HUES6 (cell line): ENCODE results near the gene DEPDC5.

Experiments used
- H3K27ac ChIP-seq: 2 replicates; pipeline ENCODE4 v1.7.0; 2013; ENCODE audit warnings: low read depth, mild to moderate bottlenecking, low read length, inconsistent platforms
- H3K27me3 ChIP-seq: 2 replicates; pipeline ENCODE4 v1.6.1; 2013; ENCODE audit warnings: low read length; ENCODE audit not compliant: control insufficient read depth, insufficient read depth
- H3K36me3 ChIP-seq: 2 replicates; pipeline ENCODE4 v1.6.1; 2013; ENCODE audit warnings: low read length; ENCODE audit not compliant: control insufficient read depth, insufficient read depth
- H3K4me1 ChIP-seq: 2 replicates; pipeline ENCODE4 v1.6.1; 2013; ENCODE audit warnings: low read length; ENCODE audit not compliant: control insufficient read depth, insufficient read depth
- H3K4me3 ChIP-seq: 2 replicates; pipeline ENCODE4 v1.5.1; 2013; ENCODE audit warnings: low read depth, low read length
- H3K9ac ChIP-seq: one replicate; pipeline ENCODE4 v1.6.1; 2013; ENCODE audit warnings: mild to moderate bottlenecking, low read length
- H3K9me3 ChIP-seq: 2 replicates; pipeline ENCODE4 v1.6.1; 2013; ENCODE audit warnings: low read depth, low read length; ENCODE audit not compliant: control insufficient read depth, insufficient read depth

Gene DEPDC5

GRCh38 chr22:31816750-31817149, 62.9 kb downstream of the DEPDC5 start:
- Histone ChIP-seq H3K36me3 (peaks cover 70% of the 10 kb centered on the region), H3K27me3 (no peaks in the 10 kb centered on the region), H3K4me1 (no peaks in the 10 kb centered on the region), H3K9ac (no peak overlapping the region), H3K9me3 (no peaks in the 10 kb centered on the region), H3K27ac (no peak overlapping the region), H3K4me3 (no peak overlapping the region)

- Histone ChIP-seq H3K9ac (no peak overlapping the region), H3K27ac (no peak overlapping the region), H3K36me3 (peaks cover 84% of the 10 kb centered on the region), H3K27me3 (no peaks in the 10 kb centered on the region), H3K4me3 (no peak overlapping the region), H3K9me3 (no peaks in the 10 kb centered on the region), H3K4me1 (no peaks in the 10 kb centered on the region)
Observed at GRCh38 chr22:31818481-31819392, 64.9 kb downstream of the DEPDC5 start.

- Histone ChIP-seq H3K4me3 (no peak overlapping the region), H3K9me3 (no peaks in the 10 kb centered on the region), H3K36me3 (peaks cover 79% of the 10 kb centered on the region), H3K9ac (no peak overlapping the region), H3K27me3 (no peaks in the 10 kb centered on the region), H3K4me1 (no peaks in the 10 kb centered on the region), H3K27ac (no peak overlapping the region)
Observed at GRCh38 chr22:31820655-31821054, 66.8 kb downstream of the DEPDC5 start.

- Histone ChIP-seq H3K36me3 (peaks cover 82% of the 10 kb centered on the region), H3K27ac (no peak overlapping the region)
Observed at GRCh38 chr22:31821572-31821971, 67.8 kb downstream of the DEPDC5 start.

GRCh38 chr22:31822523-31822922, 68.7 kb downstream of the DEPDC5 start:
- no peak overlapping the region for H3K27ac ChIP-seq
- H3K4me1 ChIP-seq = no peaks in the 10 kb centered on the region
- H3K27me3 ChIP-seq = no peaks in the 10 kb centered on the region
- no peaks in the 10 kb centered on the region for H3K9me3 ChIP-seq
- H3K36me3 ChIP-seq = peaks cover 76% of the 10 kb centered on the region
- no peak overlapping the region for H3K9ac ChIP-seq
- no peak overlapping the region for H3K4me3 ChIP-seq

More at GRCh38 chr22:31821572-31821971, 67.8 kb downstream of the DEPDC5 start:
- Histone ChIP-seq H3K9ac (no peak overlapping the region), H3K9me3 (no peaks in the 10 kb centered on the region), H3K4me1 (no peaks in the 10 kb centered on the region), H3K27me3 (no peaks in the 10 kb centered on the region), H3K4me3 (no peak overlapping the region)

GRCh38 chr22:31825513-31825912, 71.7 kb downstream of the DEPDC5 start:
- H3K27me3 ChIP-seq = no peaks in the 10 kb centered on the region
- H3K27ac ChIP-seq = no peak overlapping the region
- H3K9me3 ChIP-seq = no peaks in the 10 kb centered on the region
- peaks cover 65% of the 10 kb centered on the region for H3K36me3 ChIP-seq
- H3K9ac ChIP-seq = no peak overlapping the region
- no peak overlapping the region for H3K4me3 ChIP-seq
- no peaks in the 10 kb centered on the region for H3K4me1 ChIP-seq

- no peaks in the 10 kb centered on the region for H3K9me3 ChIP-seq
- H3K36me3 ChIP-seq = peaks cover 56% of the 10 kb centered on the region
- H3K9ac ChIP-seq = no peak overlapping the region
- H3K27ac ChIP-seq = no peak overlapping the region
- H3K4me3 ChIP-seq = no peak overlapping the region
- H3K4me1 ChIP-seq = no peaks in the 10 kb centered on the region
- H3K27me3 ChIP-seq = no peaks in the 10 kb centered on the region
Observed at GRCh38 chr22:31826443-31826842, 72.6 kb downstream of the DEPDC5 start.

GRCh38 chr22:31828739-31829138, 74.9 kb downstream of the DEPDC5 start:
- Histone ChIP-seq H3K9ac (no peak overlapping the region), H3K27me3 (no peaks in the 10 kb centered on the region), H3K9me3 (no peaks in the 10 kb centered on the region), H3K4me1 (no peaks in the 10 kb centered on the region), H3K36me3 (peaks cover 42% of the 10 kb centered on the region), H3K4me3 (no peak overlapping the region), H3K27ac (no peak overlapping the region)

- Histone ChIP-seq H3K9me3 (no peaks in the 10 kb centered on the region), H3K9ac (no peak overlapping the region), H3K27ac (no peak overlapping the region), H3K4me3 (no peak overlapping the region), H3K36me3 (peaks cover 40% of the 10 kb centered on the region), H3K27me3 (no peaks in the 10 kb centered on the region), H3K4me1 (no peaks in the 10 kb centered on the region)
Observed at GRCh38 chr22:31829505-31829904, 75.7 kb downstream of the DEPDC5 start.

- Histone ChIP-seq H3K36me3 (peaks cover 34% of the 10 kb centered on the region), H3K9me3 (no peaks in the 10 kb centered on the region), H3K4me3 (no peak overlapping the region), H3K27ac (no peak overlapping the region), H3K27me3 (no peaks in the 10 kb centered on the region), H3K9ac (no peak overlapping the region), H3K4me1 (no peaks in the 10 kb centered on the region)
Observed at GRCh38 chr22:31830721-31831070, 76.9 kb downstream of the DEPDC5 start.

GRCh38 chr22:31833930-31834329, 80.1 kb downstream of the DEPDC5 start:
- no peak overlapping the region for H3K9ac ChIP-seq
- H3K4me1 ChIP-seq = no peaks in the 10 kb centered on the region
- H3K9me3 ChIP-seq = no peaks in the 10 kb centered on the region
- H3K36me3 ChIP-seq = peaks cover 39% of the 10 kb centered on the region
- H3K4me3 ChIP-seq = no peak overlapping the region
- no peaks in the 10 kb centered on the region for H3K27me3 ChIP-seq
- no peak overlapping the region for H3K27ac ChIP-seq
